H9 (cell line): Measurements from ENCODE around the gene FGD5. TPM values are rescaled to one million over a fixed set of nuclear protein-coding genes. Genes with fewer than 3 reads are reported as not detected.

ENCODE experiments used
- DNase-seq: peaks from one replicate; pipeline ENCODE4 v3.0.0-alpha.2; 2017
- H2AFZ ChIP-seq: one replicate; pipeline ENCODE4 v1.6.1; 2013; ENCODE audit warnings: mild to moderate bottlenecking, low read length, control low read depth, moderate library complexity
- H2AK5ac ChIP-seq: 2 replicates; pipeline ENCODE4 v1.6.1; 2013; ENCODE audit warnings: low read length, control low read depth, mixed read lengths; ENCODE audit not compliant: insufficient read length
- H2BK120ac ChIP-seq: one replicate; pipeline ENCODE4 v1.6.1; 2013; ENCODE audit warnings: low read depth, mild to moderate bottlenecking, low read length, control low read depth, inconsistent platforms; ENCODE audit not compliant: poor library complexity, severe bottlenecking
- H2BK12ac ChIP-seq: 2 replicates; pipeline ENCODE4 v1.6.1; 2013; ENCODE audit warnings: low read length, control low read depth, mixed read lengths, low read depth; ENCODE audit not compliant: insufficient read length
- H2BK15ac ChIP-seq: 2 replicates; pipeline ENCODE4 v1.6.1; 2013; ENCODE audit warnings: low read depth, low read length, control low read depth
- H2BK20ac ChIP-seq: one replicate; pipeline ENCODE4 v1.6.1; 2013; ENCODE audit warnings: low read depth, mild to moderate bottlenecking, low read length, control low read depth, inconsistent platforms; ENCODE audit not compliant: poor library complexity, severe bottlenecking
- H2BK5ac ChIP-seq: 2 replicates; pipeline ENCODE4 v1.6.1; 2013; ENCODE audit warnings: low read length, control low read depth, mixed read lengths; ENCODE audit not compliant: insufficient read length
- H3K14ac ChIP-seq: 2 replicates; pipeline ENCODE4 v1.6.1; 2013; ENCODE audit warnings: low read length, control low read depth; ENCODE audit not compliant: insufficient read depth
- H3K18ac ChIP-seq: 2 replicates; pipeline ENCODE4 v1.6.1; 2013; ENCODE audit warnings: low read depth, mild to moderate bottlenecking, mixed read lengths, low read length, control low read depth; ENCODE audit not compliant: insufficient read length
- H3K23ac ChIP-seq: 2 replicates; pipeline ENCODE4 v1.6.1; 2013; ENCODE audit warnings: low read length, control low read depth, mixed read lengths, low read depth; ENCODE audit not compliant: insufficient read length
- H3K23me2 ChIP-seq: 2 replicates; pipeline ENCODE4 v1.6.1; 2013; ENCODE audit warnings: low read depth, mild to moderate bottlenecking, mixed read lengths, low read length, control low read depth; ENCODE audit not compliant: insufficient read length, poor library complexity, severe bottlenecking
- H3K27ac ChIP-seq: 2 replicates; pipeline ENCODE4 v1.5.1; 2013; ENCODE audit warnings: low read length, control low read depth, mixed read lengths, low read depth; ENCODE audit not compliant: insufficient read length
- H3K27me3 ChIP-seq: 2 replicates; pipeline ENCODE4 v1.6.1; 2013; ENCODE audit warnings: low read length, control low read depth, inconsistent platforms; ENCODE audit not compliant: insufficient read depth
- H3K4ac ChIP-seq: 2 replicates; pipeline ENCODE4 v1.6.1; 2013; ENCODE audit warnings: low read depth, mild to moderate bottlenecking, control low read depth, inconsistent platforms, low read length, moderate library complexity
- H3K4me1 ChIP-seq: 2 replicates; pipeline ENCODE4 v1.6.1; 2013; ENCODE audit warnings: low read length, control low read depth, inconsistent platforms; ENCODE audit not compliant: insufficient read depth
- H3K4me2 ChIP-seq: 2 replicates; pipeline ENCODE4 v1.6.1; 2013; ENCODE audit warnings: low read length, control low read depth, mixed read lengths; ENCODE audit not compliant: insufficient read length, insufficient read depth
- H3K56ac ChIP-seq: 2 replicates; pipeline ENCODE4 v1.6.1; 2013; ENCODE audit warnings: low read depth, mild to moderate bottlenecking, mixed read lengths, low read length, control low read depth; ENCODE audit not compliant: insufficient read length
- H3K79me1 ChIP-seq: 2 replicates; pipeline ENCODE4 v1.6.1; 2013; ENCODE audit warnings: low read depth, mild to moderate bottlenecking, moderate library complexity, low read length, control low read depth, inconsistent platforms; ENCODE audit not compliant: insufficient read depth, poor library complexity, severe bottlenecking
- H3K79me2 ChIP-seq: 2 replicates; pipeline ENCODE4 v1.6.1; 2013; ENCODE audit warnings: low read length, control low read depth, inconsistent platforms; ENCODE audit not compliant: insufficient read depth
- H3K9ac ChIP-seq: 2 replicates; pipeline ENCODE4 v1.6.1; 2013; ENCODE audit warnings: low read length, control low read depth, mixed read lengths; ENCODE audit not compliant: insufficient read length; ENCODE audit errors: extremely low read depth
- H3K9me3 ChIP-seq: one replicate; pipeline ENCODE4 v1.6.1; 2013; ENCODE audit warnings: low read depth, low read length, inconsistent platforms; ENCODE audit not compliant: control insufficient read depth
- H3T11ph ChIP-seq: one replicate; pipeline ENCODE4 v1.6.1; 2013; ENCODE audit warnings: mild to moderate bottlenecking, low read length, control low read depth, inconsistent platforms
- H4K20me1 ChIP-seq: one replicate; pipeline ENCODE4 v1.6.1; 2013; ENCODE audit not compliant: control insufficient read depth, insufficient read length, insufficient read depth
- H4K5ac ChIP-seq: 2 replicates; pipeline ENCODE4 v1.6.1; 2013; ENCODE audit warnings: low read depth, mild to moderate bottlenecking, mixed read lengths, low read length, control low read depth; ENCODE audit not compliant: insufficient read length
- H4K8ac ChIP-seq: replicated peaks from 2 replicates; pipeline ENCODE4 v1.6.1; 2013; ENCODE audit warnings: low read length, control low read depth, mixed read lengths, low read depth; ENCODE audit not compliant: insufficient read length
- H4K91ac ChIP-seq: 2 replicates; pipeline ENCODE4 v1.6.1; 2013; ENCODE audit warnings: low read depth, mild to moderate bottlenecking, moderate library complexity, mixed read lengths, low read length, control low read depth; ENCODE audit not compliant: insufficient read length
- H3K27ac Mint-ChIP-seq, 3 experiments: 2 replicates in 2 of 3; 3 replicates in 1 of 3; pipeline ENCODE4 v1.8.0; 2020 to 2021; ENCODE audit warnings: mixed read lengths in 3 of 3, mild to moderate bottlenecking in 1 of 3, moderate library complexity in 1 of 3
- H3K27me3 Mint-ChIP-seq: 2 replicates; pipeline ENCODE4 v1.8.0; 2021; ENCODE audit warnings: low read depth, mild to moderate bottlenecking, moderate library complexity, mixed read lengths
- H3K36me3 Mint-ChIP-seq, 3 experiments: 2 replicates in 2 of 3; 3 replicates in 1 of 3; pipeline ENCODE4 v1.8.0; 2020 to 2021; ENCODE audit warnings: low read depth in 3 of 3, mixed read lengths in 3 of 3; ENCODE audit not compliant: insufficient read depth in 1 of 3
- H3K4me1 Mint-ChIP-seq, 2 experiments: 2 replicates each; pipeline ENCODE4 v1.8.0; 2020; ENCODE audit warnings: mixed read lengths in 2 of 2
- H3K4me3 Mint-ChIP-seq, 2 experiments: 2 replicates in 1 of 2; 3 replicates in 1 of 2; pipeline ENCODE4 v1.8.0; 2020 to 2021; ENCODE audit warnings: mild to moderate bottlenecking in 2 of 2, mixed read lengths in 2 of 2, moderate library complexity in 1 of 2
- H3K9me3 Mint-ChIP-seq, 2 experiments: 2 replicates in 1 of 2; 3 replicates in 1 of 2; pipeline ENCODE4 v1.8.0; 2020; ENCODE audit warnings: mild to moderate bottlenecking in 2 of 2, mixed read lengths in 2 of 2, moderate library complexity in 1 of 2
- CTCF ChIP-seq: fragments of 200-600 bp; sonication (generic); conservative IDR thresholded peaks from 3 replicates; pipeline ENCODE4 v1.8.0; 2021; ENCODE audit warnings: antibody characterized with exemption, mild to moderate bottlenecking
- WGBS: extraction: QIAGEN DNeasy Blood & Tissue Kit; methylation state at CpG from one replicate; pipeline ENCODE4 v1.1.7; 2013; ENCODE audit warnings: missing lambda C conversion rate, low lambda C conversion rate, mixed read lengths; ENCODE audit not compliant: insufficient read length; ENCODE audit errors: extremely low coverage; 5-methylcytosine and 5-hydroxymethylcytosine counted together
- total RNA-seq: library from RNA; stranded (reverse); gene quantifications from 2 replicates; pipeline ENCODE4 v1.2.1, GENCODE V29; 2021

The FGD5 gene
- total RNA-seq, 1 experiment from 2014 or later = 7.8 TPM

DNA sequence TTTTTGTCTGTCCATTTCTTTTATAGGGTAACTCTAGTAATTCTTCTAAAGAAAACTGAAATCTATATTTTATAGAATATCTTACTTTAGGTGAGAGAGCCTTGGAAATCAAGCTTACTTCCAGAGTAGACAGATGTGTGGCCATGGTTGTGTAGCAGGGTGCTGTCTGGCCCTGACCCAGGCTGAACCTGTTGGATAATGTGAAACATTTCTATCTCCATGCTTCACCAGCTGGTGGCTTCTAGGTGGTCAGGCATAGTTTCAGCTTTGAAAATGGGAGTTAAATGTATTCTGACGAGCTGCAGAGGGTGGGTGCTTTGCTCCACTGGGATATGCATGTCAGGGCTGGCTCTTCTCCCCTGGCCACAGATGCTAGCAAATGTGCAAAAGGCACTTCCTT lies 107.8 kb downstream of the FGD5 start:
- H3K9me3 Mint-ChIP-seq = no peaks in the 10 kb centered on the region

More for the DNA sequence above, 107.8 kb downstream of the FGD5 start:
- no peak overlapping the region for H3K4ac ChIP-seq
- H3K9ac ChIP-seq = no peak overlapping the region
- H3K4me1 ChIP-seq = peaks cover 4% of the 10 kb centered on the region; the same call in 1 of the 2 replicates
- no peak overlapping the region for H4K91ac ChIP-seq
- no peaks in the 10 kb centered on the region for H3K27me3 ChIP-seq
- DNase-seq = no peak
- H3K56ac ChIP-seq = no peak overlapping the region
- H3K14ac ChIP-seq = no peak overlapping the region
- no peak overlapping the region for H2AFZ ChIP-seq
- no peak overlapping the region for H2BK20ac ChIP-seq
- TF ChIP-seq CTCF = no peak
- H3T11ph ChIP-seq = no peak overlapping the region
- H2BK5ac ChIP-seq = no peak overlapping the region
- Mint-ChIP-seq H3K36me3 (no peaks in the 10 kb centered on the region; a peak in 1 of 7 replicates), H3K4me1 (peaks cover 18 to 29% of the 10 kb centered on the region in 2 experiments), H3K27ac (no peak overlapping the region; a peak in 1 of 7 replicates), H3K27me3 (no peaks in the 10 kb centered on the region), H3K4me3 (no peak overlapping the region)
- H2BK120ac ChIP-seq = no peak overlapping the region
- no peak overlapping the region for H3K27ac ChIP-seq
- H3K23ac ChIP-seq = no peak overlapping the region
- H3K4me2 ChIP-seq = no peak overlapping the region
- no peak overlapping the region for H2AK5ac ChIP-seq
- H3K79me1 ChIP-seq = no peaks in the 10 kb centered on the region
- no peaks in the 10 kb centered on the region for H4K20me1 ChIP-seq
- no peaks in the 10 kb centered on the region for H3K9me3 ChIP-seq
- no peak overlapping the region for H4K5ac ChIP-seq
- H2BK15ac ChIP-seq = no peak overlapping the region
- H3K18ac ChIP-seq = no peak overlapping the region
- no peak overlapping the region for H4K8ac ChIP-seq
- no peaks in the 10 kb centered on the region for H3K79me2 ChIP-seq
- no peak overlapping the region for H2BK12ac ChIP-seq
- no peaks in the 10 kb centered on the region for H3K23me2 ChIP-seq
- WGBS = no CpG with 5 or more reads among the region's 1 CpG
